Ishikawa (cell line): ENCODE data around the gene OLFML2B.

Experiments used
- CEBPB ChIP-seq: IDR thresholded peaks from 2 replicates; pipeline ENCODE4 v1.6.1; 2012
- CREB1 ChIP-seq: IDR thresholded peaks from 2 replicates; pipeline ENCODE4 v1.6.1; 2012; ENCODE audit warnings: low read depth
- EGR1 ChIP-seq: IDR thresholded peaks from 2 replicates; pipeline ENCODE4 v1.6.1; 2012
- EP300 ChIP-seq: IDR thresholded peaks from 2 replicates; pipeline ENCODE4 v1.6.1; 2012; ENCODE audit warnings: borderline replicate concordance
- FOXM1 ChIP-seq: IDR thresholded peaks from 2 replicates; pipeline ENCODE4 v1.6.1; 2012; ENCODE audit warnings: low read depth, borderline replicate concordance
- MAX ChIP-seq: IDR thresholded peaks from 2 replicates; pipeline ENCODE4 v1.6.1; 2012
- NFIC ChIP-seq: IDR thresholded peaks from 2 replicates; pipeline ENCODE4 v1.6.1; 2012
- RAD21 ChIP-seq: IDR thresholded peaks from 2 replicates; pipeline ENCODE4 v1.6.1; 2012; ENCODE audit warnings: low read depth
- TAF1 ChIP-seq: IDR thresholded peaks from 2 replicates; pipeline ENCODE4 v1.6.1; 2012; ENCODE audit warnings: low read depth, mild to moderate bottlenecking
- TCF12 ChIP-seq: IDR thresholded peaks from 2 replicates; pipeline ENCODE4 v1.6.1; 2012; ENCODE audit warnings: low read depth
- TEAD4 ChIP-seq: IDR thresholded peaks from 2 replicates; pipeline ENCODE4 v1.6.1; 2012
- USF1 ChIP-seq: IDR thresholded peaks from 2 replicates; pipeline ENCODE4 v1.6.1; 2012
- YY1 ChIP-seq: IDR thresholded peaks from 2 replicates; pipeline ENCODE4 v1.6.1; 2012; ENCODE audit warnings: low read depth
- ZBTB7A ChIP-seq: IDR thresholded peaks from 2 replicates; pipeline ENCODE4 v1.6.1; 2012; ENCODE audit warnings: low read depth
- TF ChIP-seq, protein P1 (sequence below): IDR thresholded peaks from 2 replicates; pipeline ENCODE4 v1.6.1; 2012; ENCODE audit warnings: low read depth, mild to moderate bottlenecking

Gene OLFML2B

GRCh38 chr1:162062542-162063015 is 38.9 kb upstream of the OLFML2B start:
- TF ChIP-seq EP300 = peak; percentile 18; the same call in 1 of the 2 replicates
- TF ChIP-seq MAX = 0 out of 2 replicates have a peak, but pooled peaks have one; percentile 9
- no peak for TF ChIP-seq RAD21
- TF ChIP-seq USF1 = no peak
- TF ChIP-seq TEAD4 = no peak
- no peak for TF ChIP-seq CREB1
- TF ChIP-seq TCF12 = peak; percentile 47; the same call in 1 of the 2 replicates

GRCh38 chr1:162060314-162060713 is 36.6 kb upstream of the OLFML2B start:
- TF ChIP-seq TCF12 (no peak), MAX (no peak), NFIC (no peak), RAD21 (no peak), TAF1 (no peak)

DNA sequence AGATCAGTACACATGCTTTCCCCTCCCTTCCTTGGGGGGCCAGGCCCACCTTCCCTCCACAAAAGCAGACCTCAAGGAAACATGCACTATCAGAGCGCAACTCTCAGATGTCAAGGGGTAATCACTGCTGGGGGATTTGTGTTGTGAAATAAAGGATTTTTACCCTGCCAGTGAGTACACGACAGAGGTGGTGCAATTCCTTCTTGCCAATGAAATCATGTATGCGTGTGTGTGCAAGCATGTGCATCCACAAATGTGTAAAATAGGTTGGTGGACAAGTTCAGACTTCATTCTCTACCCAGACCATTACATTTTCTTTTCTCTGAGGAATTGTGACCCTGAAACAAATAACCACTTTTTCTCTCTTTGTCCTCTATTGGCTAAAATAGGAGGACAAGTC is 36.1 kb upstream of the OLFML2B start:
- TF ChIP-seq TCF12 (no peak), MAX (no peak), FOXM1 (no peak), USF1 (no peak), RAD21 (no peak), EGR1 (no peak), NFIC (no peak), CEBPB (no peak), ZBTB7A (no peak), EP300 (no peak), CREB1 (no peak)
- TF ChIP-seq, protein P1, sequence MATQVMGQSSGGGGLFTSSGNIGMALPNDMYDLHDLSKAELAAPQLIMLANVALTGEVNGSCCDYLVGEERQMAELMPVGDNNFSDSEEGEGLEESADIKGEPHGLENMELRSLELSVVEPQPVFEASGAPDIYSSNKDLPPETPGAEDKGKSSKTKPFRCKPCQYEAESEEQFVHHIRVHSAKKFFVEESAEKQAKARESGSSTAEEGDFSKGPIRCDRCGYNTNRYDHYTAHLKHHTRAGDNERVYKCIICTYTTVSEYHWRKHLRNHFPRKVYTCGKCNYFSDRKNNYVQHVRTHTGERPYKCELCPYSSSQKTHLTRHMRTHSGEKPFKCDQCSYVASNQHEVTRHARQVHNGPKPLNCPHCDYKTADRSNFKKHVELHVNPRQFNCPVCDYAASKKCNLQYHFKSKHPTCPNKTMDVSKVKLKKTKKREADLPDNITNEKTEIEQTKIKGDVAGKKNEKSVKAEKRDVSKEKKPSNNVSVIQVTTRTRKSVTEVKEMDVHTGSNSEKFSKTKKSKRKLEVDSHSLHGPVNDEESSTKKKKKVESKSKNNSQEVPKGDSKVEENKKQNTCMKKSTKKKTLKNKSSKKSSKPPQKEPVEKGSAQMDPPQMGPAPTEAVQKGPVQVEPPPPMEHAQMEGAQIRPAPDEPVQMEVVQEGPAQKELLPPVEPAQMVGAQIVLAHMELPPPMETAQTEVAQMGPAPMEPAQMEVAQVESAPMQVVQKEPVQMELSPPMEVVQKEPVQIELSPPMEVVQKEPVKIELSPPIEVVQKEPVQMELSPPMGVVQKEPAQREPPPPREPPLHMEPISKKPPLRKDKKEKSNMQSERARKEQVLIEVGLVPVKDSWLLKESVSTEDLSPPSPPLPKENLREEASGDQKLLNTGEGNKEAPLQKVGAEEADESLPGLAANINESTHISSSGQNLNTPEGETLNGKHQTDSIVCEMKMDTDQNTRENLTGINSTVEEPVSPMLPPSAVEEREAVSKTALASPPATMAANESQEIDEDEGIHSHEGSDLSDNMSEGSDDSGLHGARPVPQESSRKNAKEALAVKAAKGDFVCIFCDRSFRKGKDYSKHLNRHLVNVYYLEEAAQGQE = no peak

- no peak for TF ChIP-seq MAX
- TF ChIP-seq CEBPB = 0 out of 2 replicates have a peak, but pooled peaks have one; percentile 16
Observed at GRCh38 chr1:162056579-162056978, 32.9 kb upstream of the OLFML2B start.

- TF ChIP-seq NFIC (no peak), YY1 (peak; percentile 79), RAD21 (peak; percentile 99)
Observed at GRCh38 chr1:162056043-162056442, 32.4 kb upstream of the OLFML2B start.

GRCh38 chr1:162055062-162055461 is 31.4 kb upstream of the OLFML2B start:
- TF ChIP-seq USF1 = no peak
- TF ChIP-seq EGR1 = no peak
- no peak for TF ChIP-seq ZBTB7A
- TF ChIP-seq TCF12 = no peak
- TF ChIP-seq CEBPB = no peak
- TF ChIP-seq MAX = no peak
- no peak for TF ChIP-seq TEAD4
- TF ChIP-seq RAD21 = no peak
- TF ChIP-seq, protein P1 = no peak
- TF ChIP-seq EP300 = no peak
- no peak for TF ChIP-seq FOXM1
- TF ChIP-seq YY1 = no peak
- TF ChIP-seq TAF1 = no peak
